ENCODE results near the gene MTA3. TPM values are rescaled to one million over a fixed set of nuclear protein-coding genes. Genes with fewer than 3 reads are reported as not detected.

The MTA3 gene
- polyA plus RNA-seq, 3 donors, result 69.0 to 78.7 (median 75.3) TPM

- no peak for DNase-seq (ENCODE audit: low read depth in 3 of 3, low spot score in 2 of 3)
These were observed 188.6 kb downstream of the MTA3 start for GRCh38 chr2:42756966-42757513.

- DNase-seq (ENCODE audit: low read depth in 3 of 3, low spot score in 2 of 3), result no peak
These were observed 189.7 kb downstream of the MTA3 start for GRCh38 chr2:42757981-42758740.

- no peak for DNase-seq (ENCODE audit: low read depth in 3 of 3, low spot score in 2 of 3)
These were observed 190.3 kb downstream of the MTA3 start for GRCh38 chr2:42758751-42759150.

- DNase-seq (ENCODE audit: low read depth in 3 of 3, low spot score in 2 of 3), result no peak
These were observed 193.1 kb downstream of the MTA3 start for GRCh38 chr2:42761554-42761953.

GRCh38 chr2:42762155-42762554, 193.7 kb downstream of the MTA3 start:
- no peak for DNase-seq (ENCODE audit: low read depth in 3 of 3, low spot score in 2 of 3)

- DNase-seq (ENCODE audit: low read depth in 3 of 3, low spot score in 2 of 3), result no peak
These were observed 194.7 kb downstream of the MTA3 start for GRCh38 chr2:42762823-42763804.

- no peak for DNase-seq (ENCODE audit: low read depth in 3 of 3, low spot score in 2 of 3)
These were observed 195.7 kb downstream of the MTA3 start, which contains the start of gene OXER1 for GRCh38 chr2:42764096-42764495. TSS of gene OXER1 (minus strand) at chr2:42764135. CDS start at chr2:42764062, 73 bp downstream.

GRCh38 chr2:42764901-42765300, 196.5 kb downstream of the MTA3 start:
- no peak for DNase-seq (ENCODE audit: low read depth in 3 of 3, low spot score in 2 of 3)

- DNase-seq (ENCODE audit: low read depth in 3 of 3, low spot score in 2 of 3), result no peak
These were observed 197.3 kb downstream of the MTA3 start for GRCh38 chr2:42765686-42766085.

- no peak for DNase-seq (ENCODE audit: low read depth in 3 of 3, low spot score in 2 of 3)
These were observed 198.9 kb downstream of the MTA3 start for GRCh38 chr2:42767080-42767898.

GRCh38 chr2:42767899-42768705, 199.7 kb downstream of the MTA3 start:
- no peak for DNase-seq (ENCODE audit: low read depth in 3 of 3, low spot score in 2 of 3)

GRCh38 chr2:42768706-42769256, 200.3 kb downstream of the MTA3 start:
- no peak for DNase-seq (ENCODE audit: low read depth in 3 of 3, low spot score in 2 of 3)

- DNase-seq (ENCODE audit: low read depth in 3 of 3, low spot score in 2 of 3), result no peak
These were observed 201.3 kb downstream of the MTA3 start for GRCh38 chr2:42769583-42770287.

GRCh38 chr2:42770288-42771131, 202.1 kb downstream of the MTA3 start:
- DNase-seq (ENCODE audit: low read depth in 3 of 3, low spot score in 2 of 3), result peak in 1 of 3 donors; percentile 17

GRCh38 chr2:42771546-42772153, 203.2 kb downstream of the MTA3 start:
- DNase-seq (ENCODE audit: low read depth in 3 of 3, low spot score in 2 of 3), result no peak

GRCh38 chr2:42775186-42775585, 206.8 kb downstream of the MTA3 start:
- no peak for DNase-seq (ENCODE audit: low read depth in 3 of 3, low spot score in 2 of 3)

GRCh38 chr2:42775810-42776209, 207.4 kb downstream of the MTA3 start:
- DNase-seq (ENCODE audit: low read depth in 3 of 3, low spot score in 2 of 3), result no peak

All from right renal cortex interstitium (tissue), 3 donors.